Gastrocnemius medialis (tissue), 4 donors: ENCODE measurements around the gene SLC22A4. TPM values are rescaled to one million over a fixed set of nuclear protein-coding genes. Genes with fewer than 3 reads are reported as not detected.

Experiments used
- ATAC-seq, 2 donors: fragments of 150-250 bp; one replicate each; pipeline ENCODE4 v1.9.1; 2016
- DNase-seq, 2 donors: peaks; one replicate each; pipeline ENCODE4 v3.0.0-alpha.2; 2019
- H3K27ac ChIP-seq, 4 donors: fragments of 200-600 bp; sonication (generic); 1 replicate in 1 of 4; 2 replicates in 3 of 4; pipeline ENCODE4 v1.5.1; 2016 to 2018; ENCODE audit warnings: mild to moderate bottlenecking in 2 of 4, moderate library complexity in 1 of 4
- H3K27me3 ChIP-seq, 3 donors: fragments of 200-600 bp; sonication (generic) in 2 of 3; 1 replicate in 1 of 3; 2 replicates in 2 of 3; pipeline versions ENCODE4 v1.5.1 to v1.6.0; 2016 to 2019; ENCODE audit warnings: mild to moderate bottlenecking in 1 of 3, moderate library complexity in 1 of 3
- H3K36me3 ChIP-seq, 2 donors: fragments of 200-600 bp; sonication (generic) in 1 of 2; one replicate each; pipeline ENCODE4 v1.5.1; 2017 to 2018
- H3K4me1 ChIP-seq, 2 donors: fragments of 200-600 bp; sonication (generic) in 1 of 2; one replicate each; pipeline ENCODE4 v1.5.1; 2016 to 2017; ENCODE audit warnings: mild to moderate bottlenecking in 2 of 2
- H3K4me3 ChIP-seq, 4 donors: fragments of 200-600 bp; sonication (generic) in 3 of 4; 1 replicate in 1 of 4; 2 replicates in 3 of 4; pipeline ENCODE4 v1.5.1; 2016 to 2019; ENCODE audit warnings: mild to moderate bottlenecking in 2 of 4
- H3K9me3 ChIP-seq, 3 donors: fragments of 200-600 bp; sonication (generic) in 2 of 3; 1 replicate in 1 of 3; 2 replicates in 2 of 3; pipeline ENCODE4 v1.5.1; 2016 to 2019
- CTCF ChIP-seq, 5 experiments: fragments of 450-650 bp in 3 of 5; fragments of 200-600 bp in 2 of 5; sonication (generic) in 2 of 5; IDR thresholded peaks in 4 of 5; conservative IDR thresholded peaks in 1 of 5; 1 replicate in 4 of 5; 2 replicates in 1 of 5; pipeline ENCODE4 v1.5.1; 2016 to 2019; ENCODE audit warnings: antibody characterized with exemption in 5 of 5, mild to moderate bottlenecking in 3 of 5, moderate library complexity in 3 of 5
- POLR2A ChIP-seq, 2 donors: fragments of 450-650 bp; IDR thresholded peaks; one replicate each; pipeline ENCODE4 v1.6.1; 2017; ENCODE audit warnings: antibody characterized with exemption in 2 of 2, mild to moderate bottlenecking in 2 of 2, moderate library complexity in 2 of 2
- in situ Hi-C, 4 donors: fragments of 200-750 bp; cut with MboI; loops; one replicate each; pipeline versions ENCODE4 v1.15.0 to v1.8.0; 2017; ENCODE audit warnings: low sequenced_read_pairs in 4 of 4
- intact Hi-C: fragments of 100-400 bp; cut with DNase I; formaldehyde crosslinking; loops from one replicate; pipeline ENCODE4 v1.15.1; 2023; ENCODE audit warnings: low total_unique reads
- total RNA-seq, 4 donors: library from RNA; depleted of rRNA; stranded (reverse); fragments of >200 nt; gene quantifications; one replicate each; pipeline versions ENCODE4 v1.1.0 to v1.2.3, GENCODE V29; 2016

The SLC22A4 gene
- total RNA-seq, 4 donors from 2014 or later: 5.4 to 6.7 (median 6.2) TPM

GRCh38 chr5:132267931-132268768 is 26.0 kb upstream of the SLC22A4 start:
- Histone ChIP-seq H3K36me3 (no peaks in the 10 kb centered on the region), H3K4me3 (no peak overlapping the region), H3K27ac (no peak overlapping the region), H3K4me1 (peaks cover 5 to 12% of the 10 kb centered on the region in 2 donors), H3K27me3 (no peaks in the 10 kb centered on the region), H3K9me3 (no peaks in the 10 kb centered on the region)
- in situ Hi-C loops: loop anchor here in 1 of 4 donors (25.0 kb wide), 1 partner anchor 244 kb away; no protein-coding TSS in a partner anchor
- TF ChIP-seq CTCF (IDR thresholded peaks at IDR 0.05 in 4 of 5, conservative IDR thresholded peaks at IDR 0.05 in 1 of 5): no peak
- no peak for TF ChIP-seq POLR2A (IDR thresholded peaks at IDR 0.05)
- intact Hi-C loops: no loop called here
- ATAC-seq: no peak
- no peak for DNase-seq

GRCh38 chr5:132268769-132269551 is 25.2 kb upstream of the SLC22A4 start:
- Histone ChIP-seq H3K27ac (no peak overlapping the region), H3K36me3 (no peaks in the 10 kb centered on the region), H3K4me1 (peaks cover 5 to 12% of the 10 kb centered on the region in 2 donors), H3K4me3 (no peak overlapping the region), H3K27me3 (no peaks in the 10 kb centered on the region), H3K9me3 (no peaks in the 10 kb centered on the region)
- TF ChIP-seq CTCF (IDR thresholded peaks at IDR 0.05 in 4 of 5, conservative IDR thresholded peaks at IDR 0.05 in 1 of 5) (no peak), POLR2A (IDR thresholded peaks at IDR 0.05) (no peak)
- in situ Hi-C loops (loop anchor here in 1 of 4 donors (25.0 kb wide), 1 partner anchor 243 kb away; no protein-coding TSS in a partner anchor), intact Hi-C loops (no loop called here)
- ATAC-seq (no peak), DNase-seq (no peak)

GRCh38 chr5:132269635-132270334 is 24.4 kb upstream of the SLC22A4 start:
- Histone ChIP-seq H3K4me3 (no peak overlapping the region), H3K4me1 (peaks cover 5 to 12% of the 10 kb centered on the region in 2 donors), H3K36me3 (no peaks in the 10 kb centered on the region), H3K27me3 (no peaks in the 10 kb centered on the region), H3K9me3 (no peaks in the 10 kb centered on the region), H3K27ac (no peak overlapping the region)
- in situ Hi-C loops (loop anchor here in 3 of 4 donors (10.0 to 25.0 kb wide), 4 partner anchors 105 to 243 kb away; partner anchors contain the start of gene IRF1 (in 1 of the 3)), intact Hi-C loops (no loop called here)
- ATAC-seq (no peak), DNase-seq (no peak)
- TF ChIP-seq CTCF (IDR thresholded peaks at IDR 0.05 in 4 of 5, conservative IDR thresholded peaks at IDR 0.05 in 1 of 5) (no peak), POLR2A (IDR thresholded peaks at IDR 0.05) (no peak)

GRCh38 chr5:132270335-132270665 is 23.9 kb upstream of the SLC22A4 start:
- ATAC-seq (no peak), DNase-seq (no peak)
- H3K27ac ChIP-seq: no peak overlapping the region
- peaks cover 5 to 12% of the 10 kb centered on the region in 2 donors for H3K4me1 ChIP-seq
- intact Hi-C loops: no loop called here
- H3K9me3 ChIP-seq: no peaks in the 10 kb centered on the region
- no peaks in the 10 kb centered on the region for H3K27me3 ChIP-seq
- no peak overlapping the region for H3K4me3 ChIP-seq
- in situ Hi-C loops: loop anchor here in 3 of 4 donors (10.0 to 25.0 kb wide), 4 partner anchors 105 to 242 kb away; partner anchors contain the start of gene IRF1 (in 1 of the 3)
- TF ChIP-seq POLR2A (IDR thresholded peaks at IDR 0.05): no peak
- TF ChIP-seq CTCF (IDR thresholded peaks at IDR 0.05 in 4 of 5, conservative IDR thresholded peaks at IDR 0.05 in 1 of 5): no peak
- no peaks in the 10 kb centered on the region for H3K36me3 ChIP-seq
